BE2C (cell line): ENCODE measurements around the gene BET1.

Experiments
- DNase-seq: peaks from one replicate; pipeline ENCODE4 v3.0.0-alpha.2; 2020
- H3K27me3 ChIP-seq: fragments of 250-450 bp; sonication (Bioruptor Pico); 2 replicates; pipeline ENCODE4 v1.5.1; 2020; ENCODE audit warnings: mild to moderate bottlenecking
- H3K36me3 ChIP-seq: fragments of 250-450 bp; sonication (Bioruptor Pico); 2 replicates; pipeline ENCODE4 v1.5.1; 2020; ENCODE audit warnings: mild to moderate bottlenecking
- H3K4me1 ChIP-seq: fragments of 250-450 bp; sonication (Bioruptor Pico); 2 replicates; pipeline ENCODE4 v1.5.1; 2020
- H3K4me3 ChIP-seq: 2 replicates; pipeline ENCODE4 v1.5.1; 2011; ENCODE audit warnings: low read depth, low read length
- H3K9me3 ChIP-seq: fragments of 250-450 bp; sonication (Bioruptor Pico); 2 replicates; pipeline ENCODE4 v1.5.1; 2020
- TF ChIP-seq, protein P1 (sequence below): IDR thresholded peaks from 2 replicates; pipeline ENCODE4 v1.5.1; 2012; ENCODE audit warnings: mild to moderate bottlenecking, low read depth, low read length

Gene BET1

DNA sequence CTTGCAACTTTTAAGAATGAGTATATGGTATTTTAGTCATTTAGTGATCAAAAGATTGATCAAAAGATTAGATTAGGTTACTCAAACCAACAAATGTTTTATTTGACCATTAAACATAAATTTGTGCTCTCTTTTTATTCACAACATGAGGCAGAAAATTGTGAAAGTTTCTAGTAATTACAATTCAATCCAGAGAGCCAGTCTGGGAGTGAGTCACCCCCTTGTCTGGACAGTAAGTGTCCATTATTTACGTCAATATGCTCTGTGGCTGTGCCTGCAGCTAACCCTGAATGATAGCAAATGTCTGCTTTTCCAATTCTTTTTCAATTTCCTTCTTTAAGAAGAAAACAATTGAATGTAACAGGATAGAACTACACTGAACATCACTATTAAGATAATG, 54.7 kb downstream of the BET1 start:
- Histone ChIP-seq H3K4me1 (no peaks in the 10 kb centered on the region; the same call in 1 of the 2 replicates), H3K36me3 (no peaks in the 10 kb centered on the region), H3K4me3 (no peak overlapping the region), H3K9me3 (no peaks in the 10 kb centered on the region), H3K27me3 (no peaks in the 10 kb centered on the region)
- TF ChIP-seq, protein P1, sequence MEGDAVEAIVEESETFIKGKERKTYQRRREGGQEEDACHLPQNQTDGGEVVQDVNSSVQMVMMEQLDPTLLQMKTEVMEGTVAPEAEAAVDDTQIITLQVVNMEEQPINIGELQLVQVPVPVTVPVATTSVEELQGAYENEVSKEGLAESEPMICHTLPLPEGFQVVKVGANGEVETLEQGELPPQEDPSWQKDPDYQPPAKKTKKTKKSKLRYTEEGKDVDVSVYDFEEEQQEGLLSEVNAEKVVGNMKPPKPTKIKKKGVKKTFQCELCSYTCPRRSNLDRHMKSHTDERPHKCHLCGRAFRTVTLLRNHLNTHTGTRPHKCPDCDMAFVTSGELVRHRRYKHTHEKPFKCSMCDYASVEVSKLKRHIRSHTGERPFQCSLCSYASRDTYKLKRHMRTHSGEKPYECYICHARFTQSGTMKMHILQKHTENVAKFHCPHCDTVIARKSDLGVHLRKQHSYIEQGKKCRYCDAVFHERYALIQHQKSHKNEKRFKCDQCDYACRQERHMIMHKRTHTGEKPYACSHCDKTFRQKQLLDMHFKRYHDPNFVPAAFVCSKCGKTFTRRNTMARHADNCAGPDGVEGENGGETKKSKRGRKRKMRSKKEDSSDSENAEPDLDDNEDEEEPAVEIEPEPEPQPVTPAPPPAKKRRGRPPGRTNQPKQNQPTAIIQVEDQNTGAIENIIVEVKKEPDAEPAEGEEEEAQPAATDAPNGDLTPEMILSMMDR, result no peak
- peak; percentile 22 for DNase-seq

DNA sequence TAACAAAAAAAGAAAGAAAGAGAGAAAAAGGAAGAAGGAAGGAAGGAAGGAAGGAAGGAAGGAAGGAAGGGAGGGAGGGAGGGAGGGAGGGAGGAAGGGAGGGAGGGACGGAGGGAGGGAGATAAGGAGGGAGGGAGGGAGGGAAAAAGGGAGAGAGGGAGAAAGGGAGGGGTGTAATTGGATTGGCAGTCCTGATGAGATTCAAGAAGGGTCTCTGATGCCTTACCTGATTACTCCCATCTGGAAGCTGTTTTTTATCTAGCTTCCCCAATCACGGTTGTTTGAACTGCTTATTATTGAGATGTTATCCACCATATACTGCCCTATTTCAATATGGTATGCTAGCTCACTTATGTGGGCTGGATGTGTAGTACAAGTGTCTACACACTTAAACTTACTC, 55.3 kb downstream of the BET1 start:
- TF ChIP-seq, protein P1, result no peak
- DNase-seq, result no peak
- Histone ChIP-seq H3K36me3 (no peaks in the 10 kb centered on the region), H3K4me1 (no peaks in the 10 kb centered on the region; the same call in 1 of the 2 replicates), H3K4me3 (no peak overlapping the region), H3K9me3 (no peaks in the 10 kb centered on the region), H3K27me3 (no peaks in the 10 kb centered on the region)

GRCh38 chr7:93948106-93948505, 56.0 kb downstream of the BET1 start:
- no peak for DNase-seq
- TF ChIP-seq, protein P1, result no peak
- no peaks in the 10 kb centered on the region for H3K36me3 ChIP-seq
- no peak overlapping the region for H3K4me3 ChIP-seq
- H3K27me3 ChIP-seq, result no peaks in the 10 kb centered on the region
- H3K9me3 ChIP-seq, result no peaks in the 10 kb centered on the region
- no peaks in the 10 kb centered on the region; the same call in 1 of the 2 replicates for H3K4me1 ChIP-seq

GRCh38 chr7:93945756-93946535, 58.2 kb downstream of the BET1 start:
- Histone ChIP-seq H3K27me3 (no peaks in the 10 kb centered on the region), H3K4me3 (no peak overlapping the region)

DNA sequence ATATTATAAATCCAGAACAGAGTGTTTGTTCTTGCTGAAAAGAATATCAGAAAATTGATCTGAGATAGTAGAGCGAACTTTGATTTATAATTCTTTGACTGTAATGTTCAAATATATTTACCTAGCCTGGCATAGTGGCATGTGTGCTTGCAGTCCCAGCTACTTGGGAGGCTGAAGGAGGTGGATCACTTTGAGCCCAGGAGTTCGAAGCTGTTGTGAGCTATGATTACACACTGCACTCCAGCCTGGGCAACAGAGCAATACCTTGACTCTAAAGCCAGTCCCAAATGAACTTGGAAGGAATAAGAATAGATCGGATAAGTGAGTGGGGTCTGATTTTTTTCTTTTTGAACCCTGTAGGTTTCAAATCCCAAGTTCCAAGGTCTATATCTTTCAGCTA, 59.1 kb downstream of the BET1 start:
- Histone ChIP-seq H3K27me3 (no peaks in the 10 kb centered on the region), H3K9me3 (no peaks in the 10 kb centered on the region), H3K4me1 (no peaks in the 10 kb centered on the region), H3K36me3 (no peaks in the 10 kb centered on the region), H3K4me3 (no peak overlapping the region)
- TF ChIP-seq, protein P1, result no peak
- no peak for DNase-seq

More at GRCh38 chr7:93945756-93946535, 58.2 kb downstream of the BET1 start:
- DNase-seq, result no peak
- no peaks in the 10 kb centered on the region for H3K9me3 ChIP-seq
- H3K4me1 ChIP-seq, result no peaks in the 10 kb centered on the region
- TF ChIP-seq, protein P1, result no peak
- H3K36me3 ChIP-seq, result no peaks in the 10 kb centered on the region

GRCh38 chr7:93944673-93945072, 59.5 kb downstream of the BET1 start:
- no peak for DNase-seq
- TF ChIP-seq, protein P1, result no peak
- Histone ChIP-seq H3K4me3 (no peak overlapping the region), H3K27me3 (no peaks in the 10 kb centered on the region), H3K9me3 (no peaks in the 10 kb centered on the region), H3K36me3 (no peaks in the 10 kb centered on the region), H3K4me1 (no peaks in the 10 kb centered on the region)
